ENCODE data around the gene GDPD1.

Gene GDPD1

DNA sequence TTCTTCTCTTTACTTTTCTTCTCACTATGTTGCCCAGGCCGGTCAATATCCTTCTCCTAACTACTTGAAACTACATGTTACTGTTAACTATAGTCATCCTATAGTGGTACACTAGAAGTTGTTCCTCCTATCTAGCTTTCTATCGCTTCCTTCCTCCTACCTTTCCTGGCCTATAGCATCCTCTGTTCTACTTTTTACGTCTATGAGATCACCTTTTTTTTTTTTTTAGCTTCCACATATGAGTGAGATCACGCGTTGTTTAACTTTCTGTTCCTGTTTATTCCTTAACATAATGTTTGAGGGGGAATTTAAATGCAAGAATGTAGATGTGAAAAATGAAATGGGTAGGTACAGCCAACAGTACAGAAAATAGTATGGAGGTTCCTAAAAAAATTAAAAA lies 80.6 kb downstream of the GDPD1 start:
- H2AK5ac ChIP-seq (ENCODE audit: low read depth, low read length), result no peak overlapping the region
- no peak overlapping the region for H3K23ac ChIP-seq (ENCODE audit: low read depth, low read length, poor library complexity)
- no peak overlapping the region for H2BK5ac ChIP-seq (ENCODE audit: low read length)
- H2BK12ac ChIP-seq (ENCODE audit: low read length), result no peak overlapping the region
- no peaks in the 10 kb centered on the region for H3K9me3 ChIP-seq (replicated peaks in 1 of 2; ENCODE audit: control insufficient read depth in 2 of 2, insufficient read depth in 1 of 2, low read depth in 1 of 2, low read length in 2 of 2)
- no peak overlapping the region for H3K18ac ChIP-seq (ENCODE audit: low read length)
- H3K4ac ChIP-seq (ENCODE audit: low read length), result no peak overlapping the region
- no peak overlapping the region for H2BK15ac ChIP-seq (ENCODE audit: low read length)
- no peaks in the 10 kb centered on the region for H3K36me3 ChIP-seq (replicated peaks in 1 of 2; ENCODE audit: control insufficient read depth in 2 of 2, insufficient read depth in 2 of 2, low read length in 2 of 2)
- no peak for DNase-seq (ENCODE audit: low spot score)
- H3K27ac ChIP-seq (replicated peaks; ENCODE audit: low read length), result no peak overlapping the region
- no peaks in the 10 kb centered on the region for H3K79me1 ChIP-seq (ENCODE audit: low read depth, low read length)
- no peak overlapping the region for H2AFZ ChIP-seq (ENCODE audit: low read length)
- H4K91ac ChIP-seq (ENCODE audit: low read depth, low read length, poor library complexity), result no peak overlapping the region
- no CpG with 5 or more reads among the region's 5 CpGs for WGBS, 2 donors (ENCODE audit: extremely low coverage in 2 of 2, insufficient read length in 2 of 2, insufficient replicate concordance in 1 of 2)
- H2BK120ac ChIP-seq (ENCODE audit: low read depth, low read length), result no peak overlapping the region
- peaks cover 0 to 5% of the 10 kb centered on the region in 2 donors for H3K4me1 ChIP-seq (ENCODE audit: control insufficient read depth in 2 of 2, insufficient read depth in 1 of 2, low read depth in 1 of 2, low read length in 2 of 2)
- H3K14ac ChIP-seq (ENCODE audit: low read length), result no peak overlapping the region
- no peaks in the 10 kb centered on the region for H3K27me3 ChIP-seq (ENCODE audit: control insufficient read depth in 3 of 3, insufficient read depth in 3 of 3, low read depth in 1 of 3, low read length in 3 of 3)
- no peak overlapping the region for H3K4me2 ChIP-seq (ENCODE audit: insufficient read depth, low read length, poor library complexity, severe bottlenecking)
- no peak overlapping the region for H3K9ac ChIP-seq (ENCODE audit: low read depth, low read length, poor library complexity)
- H3K4me3 ChIP-seq (ENCODE audit: low read length in 2 of 2), result no peak overlapping the region
- no peak overlapping the region for H4K8ac ChIP-seq (ENCODE audit: low read depth, low read length)

DNA sequence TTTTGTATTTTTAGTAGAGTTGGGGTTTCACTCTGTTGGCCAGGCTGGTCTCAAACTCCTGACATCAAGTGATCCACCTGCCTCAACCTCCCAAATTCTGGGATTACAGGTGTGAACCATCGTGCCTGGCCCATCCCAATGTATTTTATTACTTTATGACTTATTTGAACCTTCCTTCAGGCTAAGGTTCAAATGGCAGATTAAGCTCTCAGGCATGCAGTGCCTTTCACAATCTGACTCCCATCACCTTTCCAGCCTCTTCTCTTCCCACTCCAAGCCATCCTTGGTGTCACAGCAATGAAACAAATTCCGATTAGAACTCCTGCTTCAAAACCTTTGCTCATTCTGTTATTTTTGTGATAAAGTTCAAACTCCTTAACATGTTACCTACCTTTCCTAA lies 84.5 kb downstream of the GDPD1 start:
- no peak overlapping the region for H4K91ac ChIP-seq (ENCODE audit: low read depth, low read length, poor library complexity)
- no peak overlapping the region for H2BK120ac ChIP-seq (ENCODE audit: low read depth, low read length)
- H2BK12ac ChIP-seq (ENCODE audit: low read length), result no peak overlapping the region
- H3K4me3 ChIP-seq (ENCODE audit: low read length in 2 of 2), result no peak overlapping the region
- H3K27me3 ChIP-seq (ENCODE audit: control insufficient read depth in 3 of 3, insufficient read depth in 3 of 3, low read depth in 1 of 3, low read length in 3 of 3), result no peaks in the 10 kb centered on the region
- H2AK5ac ChIP-seq (ENCODE audit: low read depth, low read length), result no peak overlapping the region
- H3K23ac ChIP-seq (ENCODE audit: low read depth, low read length, poor library complexity), result no peak overlapping the region
- H3K27ac ChIP-seq (replicated peaks; ENCODE audit: low read length), result no peak overlapping the region
- H3K9me3 ChIP-seq (replicated peaks in 1 of 2; ENCODE audit: control insufficient read depth in 2 of 2, insufficient read depth in 1 of 2, low read depth in 1 of 2, low read length in 2 of 2), result no peaks in the 10 kb centered on the region
- H4K8ac ChIP-seq (ENCODE audit: low read depth, low read length), result no peak overlapping the region
- no peak overlapping the region for H2AFZ ChIP-seq (ENCODE audit: low read length)
- H3K79me1 ChIP-seq (ENCODE audit: low read depth, low read length), result no peaks in the 10 kb centered on the region
- H3K18ac ChIP-seq (ENCODE audit: low read length), result no peak overlapping the region
- no peaks in the 10 kb centered on the region for H3K36me3 ChIP-seq (replicated peaks in 1 of 2; ENCODE audit: control insufficient read depth in 2 of 2, insufficient read depth in 2 of 2, low read length in 2 of 2)
- no peaks in the 10 kb centered on the region for H3K4me1 ChIP-seq (ENCODE audit: control insufficient read depth in 2 of 2, insufficient read depth in 1 of 2, low read depth in 1 of 2, low read length in 2 of 2)
- H2BK15ac ChIP-seq (ENCODE audit: low read length), result no peak overlapping the region
- no CpG with 5 or more reads among the region's 2 CpGs for WGBS, 2 donors (ENCODE audit: extremely low coverage in 2 of 2, insufficient read length in 2 of 2, insufficient replicate concordance in 1 of 2)
- H3K4ac ChIP-seq (ENCODE audit: low read length), result no peak overlapping the region
- no peak overlapping the region for H3K14ac ChIP-seq (ENCODE audit: low read length)
- no peak overlapping the region for H3K9ac ChIP-seq (ENCODE audit: low read depth, low read length, poor library complexity)
- no peak overlapping the region for H2BK5ac ChIP-seq (ENCODE audit: low read length)
- DNase-seq (ENCODE audit: low spot score), result no peak
- H3K4me2 ChIP-seq (ENCODE audit: insufficient read depth, low read length, poor library complexity, severe bottlenecking), result no peak overlapping the region

DNA sequence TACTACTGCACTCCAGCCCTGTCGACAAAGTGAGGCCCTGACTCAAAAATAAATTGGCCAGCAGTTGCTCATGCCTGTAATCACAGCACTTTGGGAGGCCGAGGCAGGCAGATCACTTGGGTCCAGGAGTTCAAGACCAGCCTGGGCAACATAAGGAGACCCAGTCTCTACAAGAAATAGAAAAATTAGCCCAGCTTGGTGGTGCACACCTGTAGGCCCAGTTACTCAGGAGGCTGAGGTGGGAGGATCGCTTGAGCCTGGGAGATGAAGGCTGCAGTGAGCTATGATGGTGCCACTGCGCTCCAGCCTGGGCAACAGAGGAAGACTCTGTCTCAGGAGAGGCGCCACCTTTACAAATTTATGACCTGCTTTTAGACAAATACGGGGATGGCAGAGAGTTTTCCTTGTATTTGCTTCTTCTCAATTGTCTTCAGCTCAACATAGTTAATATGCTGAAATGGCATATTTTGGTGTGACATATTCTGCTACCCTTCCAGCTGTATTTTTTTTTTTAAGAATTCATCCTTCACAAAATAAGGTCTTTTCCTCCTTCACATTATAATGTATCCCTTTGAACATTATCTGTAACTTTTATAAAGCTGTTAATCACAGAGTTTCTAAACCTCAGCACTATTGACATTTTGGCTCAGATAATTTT lies 90.1 kb downstream of the GDPD1 start:
- H2AFZ ChIP-seq (ENCODE audit: low read length), result peak overlapping the region; percentile 68
- H2BK15ac ChIP-seq (ENCODE audit: low read length), result no peak overlapping the region
- no peaks in the 10 kb centered on the region for H3K27me3 ChIP-seq (ENCODE audit: control insufficient read depth in 3 of 3, insufficient read depth in 3 of 3, low read depth in 1 of 3, low read length in 3 of 3)
- H3K18ac ChIP-seq (ENCODE audit: low read length), result no peak overlapping the region
- no peaks in the 10 kb centered on the region for H3K9me3 ChIP-seq (replicated peaks in 1 of 2; ENCODE audit: control insufficient read depth in 2 of 2, insufficient read depth in 1 of 2, low read depth in 1 of 2, low read length in 2 of 2)
- no peak overlapping the region for H2BK12ac ChIP-seq (ENCODE audit: low read length)
- no peak overlapping the region for H3K14ac ChIP-seq (ENCODE audit: low read length)
- no peak overlapping the region for H2BK120ac ChIP-seq (ENCODE audit: low read depth, low read length)
- no peak overlapping the region for H3K27ac ChIP-seq (replicated peaks; ENCODE audit: low read length)
- H4K8ac ChIP-seq (ENCODE audit: low read depth, low read length), result no peak overlapping the region
- H3K4ac ChIP-seq (ENCODE audit: low read length), result no peak overlapping the region
- H3K4me2 ChIP-seq (ENCODE audit: insufficient read depth, low read length, poor library complexity, severe bottlenecking), result no peak overlapping the region
- no peak overlapping the region for H3K9ac ChIP-seq (ENCODE audit: low read depth, low read length, poor library complexity)
- DNase-seq (ENCODE audit: low spot score), result no peak
- H3K79me1 ChIP-seq (ENCODE audit: low read depth, low read length), result no peaks in the 10 kb centered on the region
- no peak overlapping the region for H2AK5ac ChIP-seq (ENCODE audit: low read depth, low read length)
- no peak overlapping the region for H3K4me3 ChIP-seq (ENCODE audit: low read length in 2 of 2)
- H4K91ac ChIP-seq (ENCODE audit: low read depth, low read length, poor library complexity), result no peak overlapping the region
- no peak overlapping the region for H2BK5ac ChIP-seq (ENCODE audit: low read length)
- H3K23ac ChIP-seq (ENCODE audit: low read depth, low read length, poor library complexity), result no peak overlapping the region
- H3K4me1 ChIP-seq (ENCODE audit: control insufficient read depth in 2 of 2, insufficient read depth in 1 of 2, low read depth in 1 of 2, low read length in 2 of 2), result no peaks in the 10 kb centered on the region
- no CpG with 5 or more reads among the region's 6 CpGs for WGBS, 2 donors (ENCODE audit: extremely low coverage in 2 of 2, insufficient read length in 2 of 2, insufficient replicate concordance in 1 of 2)
- no peaks in the 10 kb centered on the region for H3K36me3 ChIP-seq (replicated peaks in 1 of 2; ENCODE audit: control insufficient read depth in 2 of 2, insufficient read depth in 2 of 2, low read length in 2 of 2)

DNA sequence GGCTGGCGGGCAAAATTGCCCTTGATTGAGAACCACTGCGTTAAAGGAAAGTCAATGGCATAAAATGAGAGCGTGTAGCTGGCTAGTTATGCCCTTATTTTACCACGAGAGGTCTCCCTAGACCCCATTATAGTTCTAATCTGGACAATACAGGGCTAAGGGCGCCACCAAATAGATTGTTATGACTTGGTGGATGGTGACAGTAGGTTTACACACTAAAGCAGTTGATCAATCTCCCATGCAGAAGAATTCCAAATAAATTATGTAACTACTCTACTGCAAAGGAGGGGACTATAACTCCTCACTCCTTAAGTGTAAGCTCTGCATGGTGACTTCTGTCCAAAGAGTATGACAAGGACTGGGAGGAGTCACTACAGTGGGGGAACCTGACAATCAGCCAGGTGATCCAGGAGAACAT lies 90.7 kb downstream of the GDPD1 start:
- peak; percentile 57 for DNase-seq (ENCODE audit: low spot score)
- H3K4ac ChIP-seq (ENCODE audit: low read length), result no peak overlapping the region
- no peak overlapping the region for H3K4me2 ChIP-seq (ENCODE audit: insufficient read depth, low read length, poor library complexity, severe bottlenecking)
- no peak overlapping the region for H4K91ac ChIP-seq (ENCODE audit: low read depth, low read length, poor library complexity)
- no peak overlapping the region for H3K14ac ChIP-seq (ENCODE audit: low read length)
- no peak overlapping the region for H3K23ac ChIP-seq (ENCODE audit: low read depth, low read length, poor library complexity)
- H3K18ac ChIP-seq (ENCODE audit: low read length), result no peak overlapping the region
- H3K27me3 ChIP-seq (ENCODE audit: control insufficient read depth in 3 of 3, insufficient read depth in 3 of 3, low read depth in 1 of 3, low read length in 3 of 3), result no peaks in the 10 kb centered on the region
- H2BK12ac ChIP-seq (ENCODE audit: low read length), result no peak overlapping the region
- H2BK15ac ChIP-seq (ENCODE audit: low read length), result no peak overlapping the region
- no peaks in the 10 kb centered on the region for H3K4me1 ChIP-seq (ENCODE audit: control insufficient read depth in 2 of 2, insufficient read depth in 1 of 2, low read depth in 1 of 2, low read length in 2 of 2)
- H3K9ac ChIP-seq (ENCODE audit: low read depth, low read length, poor library complexity), result no peak overlapping the region
- no peak overlapping the region for H2BK120ac ChIP-seq (ENCODE audit: low read depth, low read length)
- H3K27ac ChIP-seq (replicated peaks; ENCODE audit: low read length), result no peak overlapping the region
- no CpG with 5 or more reads among the region's 5 CpGs for WGBS, 2 donors (ENCODE audit: extremely low coverage in 2 of 2, insufficient read length in 2 of 2, insufficient replicate concordance in 1 of 2)
- H3K36me3 ChIP-seq (replicated peaks in 1 of 2; ENCODE audit: control insufficient read depth in 2 of 2, insufficient read depth in 2 of 2, low read length in 2 of 2), result no peaks in the 10 kb centered on the region
- no peak overlapping the region for H3K4me3 ChIP-seq (ENCODE audit: low read length in 2 of 2)
- no peak overlapping the region for H4K8ac ChIP-seq (ENCODE audit: low read depth, low read length)
- no peak overlapping the region for H2BK5ac ChIP-seq (ENCODE audit: low read length)
- H2AFZ ChIP-seq (ENCODE audit: low read length), result peak overlapping the region; percentile 68
- no peaks in the 10 kb centered on the region for H3K79me1 ChIP-seq (ENCODE audit: low read depth, low read length)
- H2AK5ac ChIP-seq (ENCODE audit: low read depth, low read length), result no peak overlapping the region
- no peaks in the 10 kb centered on the region for H3K9me3 ChIP-seq (replicated peaks in 1 of 2; ENCODE audit: control insufficient read depth in 2 of 2, insufficient read depth in 1 of 2, low read depth in 1 of 2, low read length in 2 of 2)
